ENCODE data around the gene DRAP1. TPM values are rescaled to one million over a fixed set of nuclear protein-coding genes. Genes with fewer than 3 reads are reported as not detected.

Gene DRAP1
- total and polyA plus RNA-seq, 9 of the 15 experiments (the other 6 are each of a cell fraction or from before 2014, with no cell fraction given) = 9.6 to 200 (median 92.9) TPM

DNA sequence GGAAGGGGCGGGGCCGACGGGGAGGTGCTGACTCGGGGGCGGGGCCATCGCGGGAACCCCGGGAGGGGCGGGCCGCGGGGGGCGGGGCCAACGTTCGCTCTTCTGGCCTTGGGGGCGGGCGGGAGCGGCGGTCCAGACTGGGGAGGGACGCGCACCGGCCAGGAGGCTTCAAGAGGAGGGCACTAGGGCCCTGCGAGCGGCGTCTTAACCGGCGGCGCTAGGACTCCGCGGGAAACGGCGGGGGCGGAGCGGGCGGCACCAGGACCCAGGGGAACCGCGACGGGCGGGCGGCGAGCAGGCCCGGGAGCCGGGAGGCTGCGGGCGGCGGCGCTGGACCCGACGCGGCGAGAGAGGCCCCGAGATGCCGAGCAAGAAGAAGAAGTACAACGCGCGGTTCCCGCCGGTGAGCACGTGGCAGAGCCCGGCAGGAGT is at the start of gene DRAP1 (continued):
- TF ChIP-seq LCOR (CRISPR knock-in tag; IDR thresholded peaks at IDR 0.05) (peak; percentile 84; the same call in 1 of the 2 replicates), ZNF146 (CRISPR knock-in tag; IDR thresholded peaks at IDR 0.05; ENCODE audit: unreplicated experiment) (no peak), ZNF217 (CRISPR knock-in tag; IDR thresholded peaks at IDR 0.05) (no peak), KDM2B (CRISPR knock-in tag; IDR thresholded peaks at IDR 0.05) (peak; percentile 65; the same call in 1 of the 2 replicates), NCOA4 (IDR thresholded peaks at IDR 0.05; ENCODE audit: partially characterized antibody) (no peak), ZNF134 (CRISPR knock-in tag; conservative IDR thresholded peaks at IDR 0.05) (no peak), L3MBTL2 (IDR thresholded peaks at IDR 0.05) (peak; percentile 70), OTX1 (CRISPR knock-in tag; IDR thresholded peaks at IDR 0.05) (no peak), GATAD2A (IDR thresholded peaks at IDR 0.05) (no peak), PTRF (tag; IDR thresholded peaks at IDR 0.05) (no peak), ZNF589 (CRISPR knock-in tag; IDR thresholded peaks at IDR 0.05; ENCODE audit: low read depth) (peak; percentile 57; the same call in 1 of the 2 replicates), ZNF780A (CRISPR knock-in tag; IDR thresholded peaks at IDR 0.05) (no peak), CREBBP (IDR thresholded peaks at IDR 0.05; ENCODE audit: low read depth, low read length) (no peak), POU5F1 (IDR thresholded peaks at IDR 0.05; ENCODE audit: borderline replicate concordance, low read depth, low read length, partially characterized antibody) (no peak), HEY1 (CRISPR knock-in tag; IDR thresholded peaks at IDR 0.05; ENCODE audit: borderline replicate concordance) (no peak), KDM4B (IDR thresholded peaks at IDR 0.05; ENCODE audit: borderline replicate concordance in 2 of 2, low read depth in 1 of 2) (peak in 1 of 2 experiments; percentile 80; a peak in 1 of 4 replicates), RBM34 (IDR thresholded peaks at IDR 0.05; ENCODE audit: borderline replicate concordance, insufficient read depth, low read length) (no peak), SAFB (IDR thresholded peaks at IDR 0.05; ENCODE audit: borderline replicate concordance, low read depth, low read length) (no peak)
- TF ChIP-seq, protein P1, sequence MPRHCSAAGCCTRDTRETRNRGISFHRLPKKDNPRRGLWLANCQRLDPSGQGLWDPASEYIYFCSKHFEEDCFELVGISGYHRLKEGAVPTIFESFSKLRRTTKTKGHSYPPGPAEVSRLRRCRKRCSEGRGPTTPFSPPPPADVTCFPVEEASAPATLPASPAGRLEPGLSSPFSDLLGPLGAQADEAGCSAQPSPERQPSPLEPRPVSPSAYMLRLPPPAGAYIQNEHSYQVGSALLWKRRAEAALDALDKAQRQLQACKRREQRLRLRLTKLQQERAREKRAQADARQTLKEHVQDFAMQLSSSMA (CRISPR knock-in tag; IDR thresholded peaks at IDR 0.05) = no peak
- TF ChIP-seq, protein P2, sequence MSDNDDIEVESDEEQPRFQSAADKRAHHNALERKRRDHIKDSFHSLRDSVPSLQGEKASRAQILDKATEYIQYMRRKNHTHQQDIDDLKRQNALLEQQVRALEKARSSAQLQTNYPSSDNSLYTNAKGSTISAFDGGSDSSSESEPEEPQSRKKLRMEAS (CRISPR knock-in tag; IDR thresholded peaks at IDR 0.05) = peak; percentile 58
- TF ChIP-seq, protein P3, sequence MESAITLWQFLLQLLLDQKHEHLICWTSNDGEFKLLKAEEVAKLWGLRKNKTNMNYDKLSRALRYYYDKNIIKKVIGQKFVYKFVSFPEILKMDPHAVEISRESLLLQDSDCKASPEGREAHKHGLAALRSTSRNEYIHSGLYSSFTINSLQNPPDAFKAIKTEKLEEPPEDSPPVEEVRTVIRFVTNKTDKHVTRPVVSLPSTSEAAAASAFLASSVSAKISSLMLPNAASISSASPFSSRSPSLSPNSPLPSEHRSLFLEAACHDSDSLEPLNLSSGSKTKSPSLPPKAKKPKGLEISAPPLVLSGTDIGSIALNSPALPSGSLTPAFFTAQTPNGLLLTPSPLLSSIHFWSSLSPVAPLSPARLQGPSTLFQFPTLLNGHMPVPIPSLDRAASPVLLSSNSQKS (CRISPR knock-in tag; IDR thresholded peaks at IDR 0.05) = no peak
- TF ChIP-seq, protein P4, sequence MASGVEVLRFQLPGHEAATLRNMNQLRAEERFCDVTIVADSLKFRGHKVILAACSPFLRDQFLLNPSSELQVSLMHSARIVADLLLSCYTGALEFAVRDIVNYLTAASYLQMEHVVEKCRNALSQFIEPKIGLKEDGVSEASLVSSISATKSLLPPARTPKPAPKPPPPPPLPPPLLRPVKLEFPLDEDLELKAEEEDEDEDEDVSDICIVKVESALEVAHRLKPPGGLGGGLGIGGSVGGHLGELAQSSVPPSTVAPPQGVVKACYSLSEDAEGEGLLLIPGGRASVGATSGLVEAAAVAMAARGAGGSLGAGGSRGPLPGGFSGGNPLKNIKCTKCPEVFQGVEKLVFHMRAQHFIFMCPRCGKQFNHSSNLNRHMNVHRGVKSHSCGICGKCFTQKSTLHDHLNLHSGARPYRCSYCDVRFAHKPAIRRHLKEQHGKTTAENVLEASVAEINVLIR (CRISPR knock-in tag; IDR thresholded peaks at IDR 0.05) = peak; percentile 69
- TF ChIP-seq, protein P5, sequence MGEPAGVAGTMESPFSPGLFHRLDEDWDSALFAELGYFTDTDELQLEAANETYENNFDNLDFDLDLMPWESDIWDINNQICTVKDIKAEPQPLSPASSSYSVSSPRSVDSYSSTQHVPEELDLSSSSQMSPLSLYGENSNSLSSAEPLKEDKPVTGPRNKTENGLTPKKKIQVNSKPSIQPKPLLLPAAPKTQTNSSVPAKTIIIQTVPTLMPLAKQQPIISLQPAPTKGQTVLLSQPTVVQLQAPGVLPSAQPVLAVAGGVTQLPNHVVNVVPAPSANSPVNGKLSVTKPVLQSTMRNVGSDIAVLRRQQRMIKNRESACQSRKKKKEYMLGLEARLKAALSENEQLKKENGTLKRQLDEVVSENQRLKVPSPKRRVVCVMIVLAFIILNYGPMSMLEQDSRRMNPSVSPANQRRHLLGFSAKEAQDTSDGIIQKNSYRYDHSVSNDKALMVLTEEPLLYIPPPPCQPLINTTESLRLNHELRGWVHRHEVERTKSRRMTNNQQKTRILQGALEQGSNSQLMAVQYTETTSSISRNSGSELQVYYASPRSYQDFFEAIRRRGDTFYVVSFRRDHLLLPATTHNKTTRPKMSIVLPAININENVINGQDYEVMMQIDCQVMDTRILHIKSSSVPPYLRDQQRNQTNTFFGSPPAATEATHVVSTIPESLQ (CRISPR knock-in tag; IDR thresholded peaks at IDR 0.05) = no peak
- TF ChIP-seq, protein P6, sequence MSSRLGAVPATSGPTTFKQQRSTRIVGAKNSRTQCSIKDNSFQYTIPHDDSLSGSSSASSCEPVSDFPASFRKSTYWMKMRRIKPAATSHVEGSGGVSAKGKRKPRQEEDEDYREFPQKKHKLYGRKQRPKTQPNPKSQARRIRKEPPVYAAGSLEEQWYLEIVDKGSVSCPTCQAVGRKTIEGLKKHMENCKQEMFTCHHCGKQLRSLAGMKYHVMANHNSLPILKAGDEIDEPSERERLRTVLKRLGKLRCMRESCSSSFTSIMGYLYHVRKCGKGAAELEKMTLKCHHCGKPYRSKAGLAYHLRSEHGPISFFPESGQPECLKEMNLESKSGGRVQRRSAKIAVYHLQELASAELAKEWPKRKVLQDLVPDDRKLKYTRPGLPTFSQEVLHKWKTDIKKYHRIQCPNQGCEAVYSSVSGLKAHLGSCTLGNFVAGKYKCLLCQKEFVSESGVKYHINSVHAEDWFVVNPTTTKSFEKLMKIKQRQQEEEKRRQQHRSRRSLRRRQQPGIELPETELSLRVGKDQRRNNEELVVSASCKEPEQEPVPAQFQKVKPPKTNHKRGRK (tag; IDR thresholded peaks at IDR 0.05) = no peak
